WTC11 (cell line): Measurements from ENCODE around the gene FEZF1. TPM values are rescaled to one million over a fixed set of nuclear protein-coding genes. Genes with fewer than 3 reads are reported as not detected.

Experiments
- ATAC-seq: fragments of 200-7000 bp; cut with Tn5 transposase; 2 replicates; pipeline ENCODE4 v1.10.0; 2021; ENCODE audit warnings: mild to moderate bottlenecking, moderate library complexity
- CTCF ChIA-PET: fragments of 300-600 bp; sonication (Branson Sonifier 250); formaldehyde crosslinking; loops from one replicate; lab custom pipeline; 2021; ENCODE audit warnings: antibody characterized with exemption; lab: Charles Lee
- POLR2A ChIA-PET: fragments of 350-600 bp; sonication (Branson Sonifier 250); formaldehyde crosslinking; loops from one replicate; lab custom pipeline; 2021; ENCODE audit warnings: antibody characterized with exemption; lab: Charles Lee
- DNase-seq: peaks from one replicate; pipeline ENCODE4 v3.0.0; 2021; ENCODE audit warnings: low spot score
- H3K27ac Mint-ChIP-seq: 2 replicates; pipeline ENCODE4 v1.8.0; 2021; ENCODE audit warnings: mixed read lengths
- H3K27me3 Mint-ChIP-seq: 2 replicates; pipeline ENCODE4 v1.8.0; 2021; ENCODE audit warnings: low read depth, mild to moderate bottlenecking, moderate library complexity, mixed read lengths
- H3K36me3 Mint-ChIP-seq: 2 replicates; pipeline ENCODE4 v1.8.0; 2021; ENCODE audit warnings: mixed read lengths
- H3K4me1 Mint-ChIP-seq: 2 replicates; pipeline ENCODE4 v1.8.0; 2022; ENCODE audit warnings: mixed read lengths
- H3K4me3 Mint-ChIP-seq: 2 replicates; pipeline ENCODE4 v1.8.0; 2021; ENCODE audit warnings: mild to moderate bottlenecking, moderate library complexity, mixed read lengths
- H3K9me3 Mint-ChIP-seq: 2 replicates; pipeline ENCODE4 v1.8.0; 2021; ENCODE audit warnings: mixed read lengths
- CBFB ChIP-seq: sonication (generic); formaldehyde crosslinking; IDR thresholded peaks from 2 replicates; pipeline ENCODE4 v1.8.1; 2022; ENCODE audit warnings: mild to moderate bottlenecking, low read depth, missing genetic modification reagents
- CREM ChIP-seq: sonication (generic); formaldehyde crosslinking; IDR thresholded peaks from 2 replicates; pipeline ENCODE4 v1.8.1; 2022; ENCODE audit warnings: mild to moderate bottlenecking, missing genetic modification reagents, moderate library complexity
- ESRRA ChIP-seq: sonication (generic); formaldehyde crosslinking; IDR thresholded peaks from 2 replicates; pipeline ENCODE4 v1.8.1; 2022; ENCODE audit warnings: mild to moderate bottlenecking, missing genetic modification reagents, borderline replicate concordance
- FOXK1 ChIP-seq: sonication (generic); formaldehyde crosslinking; IDR thresholded peaks from 2 replicates; pipeline ENCODE4 v1.8.0; 2022; ENCODE audit warnings: mild to moderate bottlenecking, moderate library complexity, missing genetic modification reagents
- FOXP1 ChIP-seq: sonication (generic); formaldehyde crosslinking; IDR thresholded peaks from 2 replicates; pipeline ENCODE4 v1.8.0; 2022; ENCODE audit warnings: missing genetic modification reagents, mild to moderate bottlenecking, moderate library complexity, borderline replicate concordance
- GRHL2 ChIP-seq: fragments of 250-450 bp; sonication (Bioruptor Pico); IDR thresholded peaks from 2 replicates; pipeline ENCODE4 v1.8.0; 2022; ENCODE audit warnings: mild to moderate bottlenecking, moderate library complexity; ENCODE audit not compliant: insufficient replicate concordance, severe bottlenecking
- HMGA2 ChIP-seq: fragments of 250-450 bp; sonication (Bioruptor Pico); IDR thresholded peaks from 2 replicates; pipeline ENCODE4 v1.4.0; 2021; ENCODE audit warnings: mild to moderate bottlenecking, moderate library complexity
- IRF2 ChIP-seq: sonication (generic); formaldehyde crosslinking; IDR thresholded peaks from 2 replicates; pipeline ENCODE4 v1.8.0; 2022; ENCODE audit warnings: low read depth, missing genetic modification reagents, borderline replicate concordance
- JUN ChIP-seq: sonication (generic); formaldehyde crosslinking; IDR thresholded peaks from 2 replicates; pipeline ENCODE4 v1.8.0; 2023; ENCODE audit warnings: mild to moderate bottlenecking, missing genetic modification reagents
- NR1H2 ChIP-seq: sonication (generic); formaldehyde crosslinking; IDR thresholded peaks from 2 replicates; pipeline ENCODE4 v1.9.0; 2021; ENCODE audit warnings: mild to moderate bottlenecking, moderate library complexity, missing genetic modification reagents
- PRRX2 ChIP-seq: fragments of 250-450 bp; sonication (Bioruptor Pico); IDR thresholded peaks from 2 replicates; pipeline ENCODE4 v1.8.0; 2021; ENCODE audit warnings: mild to moderate bottlenecking
- RORB ChIP-seq: fragments of 250-450 bp; sonication (Bioruptor Pico); IDR thresholded peaks from 2 replicates; pipeline ENCODE4 v1.9.0; 2021; ENCODE audit warnings: mild to moderate bottlenecking
- TCF7 ChIP-seq: sonication (generic); formaldehyde crosslinking; IDR thresholded peaks from 2 replicates; pipeline ENCODE4 v1.8.0; 2022; ENCODE audit warnings: mild to moderate bottlenecking, low read depth, missing genetic modification reagents, moderate library complexity
- TEAD1 ChIP-seq: sonication (generic); formaldehyde crosslinking; IDR thresholded peaks from 2 replicates; pipeline ENCODE4 v1.8.0; 2022; ENCODE audit warnings: mild to moderate bottlenecking, missing genetic modification reagents
- total RNA-seq: library from RNA; stranded (reverse); gene quantifications from 3 replicates; pipeline ENCODE4 v1.2.3, GENCODE V29; 2021
- TF ChIP-seq, protein P1 (sequence below): sonication (generic); formaldehyde crosslinking; conservative IDR thresholded peaks from 2 replicates; pipeline ENCODE4 v1.8.1; 2023; ENCODE audit warnings: mild to moderate bottlenecking, low read depth, missing genetic modification reagents, moderate library complexity
- TF ChIP-seq, protein P2 (sequence below): sonication (generic); formaldehyde crosslinking; IDR thresholded peaks from 2 replicates; pipeline ENCODE4 v1.8.0; 2022; ENCODE audit warnings: mild to moderate bottlenecking, missing genetic modification reagents
- TF ChIP-seq, protein P3 (sequence below): fragments of 250-450 bp; sonication (Bioruptor Pico); IDR thresholded peaks from 2 replicates; pipeline ENCODE4 v1.9.0; 2021; ENCODE audit warnings: mild to moderate bottlenecking, borderline replicate concordance
- TF ChIP-seq, protein P4 (sequence below): sonication (generic); formaldehyde crosslinking; IDR thresholded peaks from 2 replicates; pipeline ENCODE4 v1.8.1; 2022; ENCODE audit warnings: low read depth, mild to moderate bottlenecking, moderate library complexity, missing genetic modification reagents, borderline replicate concordance
- TF ChIP-seq, protein P5 (sequence below): sonication (generic); formaldehyde crosslinking; IDR thresholded peaks from 2 replicates; pipeline ENCODE4 v1.8.1; 2023; ENCODE audit warnings: mild to moderate bottlenecking, missing genetic modification reagents
- TF ChIP-seq, protein P6 (sequence below): sonication (generic); formaldehyde crosslinking; IDR thresholded peaks from 2 replicates; pipeline ENCODE4 v1.8.1; 2022; ENCODE audit warnings: missing genetic modification reagents, borderline replicate concordance

FEZF1 gene
- total RNA-seq, 1 experiment from 2014 or later: 20.0 TPM

DNA sequence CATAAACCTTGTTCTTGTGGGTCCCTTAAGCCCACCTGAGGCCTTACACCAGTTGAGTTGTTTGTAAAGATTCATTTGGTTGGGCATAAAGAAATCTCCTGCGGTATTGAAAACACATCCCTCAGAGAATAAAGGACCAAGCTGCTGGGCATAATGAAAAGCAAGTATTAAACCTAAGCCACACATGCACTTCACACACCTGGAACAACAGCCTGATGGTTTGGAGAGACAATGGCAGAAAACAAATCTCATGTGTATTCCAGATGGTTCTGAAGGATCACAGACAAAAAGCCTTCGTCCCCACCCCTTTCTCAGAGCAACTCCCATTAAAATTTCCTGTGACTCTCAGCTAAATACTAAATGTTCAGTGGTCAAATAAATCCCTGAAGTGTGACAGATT lies 44.2 kb downstream of the FEZF1 start (continued):
- TF ChIP-seq, protein P1, sequence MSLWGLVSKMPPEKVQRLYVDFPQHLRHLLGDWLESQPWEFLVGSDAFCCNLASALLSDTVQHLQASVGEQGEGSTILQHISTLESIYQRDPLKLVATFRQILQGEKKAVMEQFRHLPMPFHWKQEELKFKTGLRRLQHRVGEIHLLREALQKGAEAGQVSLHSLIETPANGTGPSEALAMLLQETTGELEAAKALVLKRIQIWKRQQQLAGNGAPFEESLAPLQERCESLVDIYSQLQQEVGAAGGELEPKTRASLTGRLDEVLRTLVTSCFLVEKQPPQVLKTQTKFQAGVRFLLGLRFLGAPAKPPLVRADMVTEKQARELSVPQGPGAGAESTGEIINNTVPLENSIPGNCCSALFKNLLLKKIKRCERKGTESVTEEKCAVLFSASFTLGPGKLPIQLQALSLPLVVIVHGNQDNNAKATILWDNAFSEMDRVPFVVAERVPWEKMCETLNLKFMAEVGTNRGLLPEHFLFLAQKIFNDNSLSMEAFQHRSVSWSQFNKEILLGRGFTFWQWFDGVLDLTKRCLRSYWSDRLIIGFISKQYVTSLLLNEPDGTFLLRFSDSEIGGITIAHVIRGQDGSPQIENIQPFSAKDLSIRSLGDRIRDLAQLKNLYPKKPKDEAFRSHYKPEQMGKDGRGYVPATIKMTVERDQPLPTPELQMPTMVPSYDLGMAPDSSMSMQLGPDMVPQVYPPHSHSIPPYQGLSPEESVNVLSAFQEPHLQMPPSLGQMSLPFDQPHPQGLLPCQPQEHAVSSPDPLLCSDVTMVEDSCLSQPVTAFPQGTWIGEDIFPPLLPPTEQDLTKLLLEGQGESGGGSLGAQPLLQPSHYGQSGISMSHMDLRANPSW (CRISPR knock-in tag): no peak
- no peak for TF ChIP-seq TEAD1 (CRISPR knock-in tag)

DNA sequence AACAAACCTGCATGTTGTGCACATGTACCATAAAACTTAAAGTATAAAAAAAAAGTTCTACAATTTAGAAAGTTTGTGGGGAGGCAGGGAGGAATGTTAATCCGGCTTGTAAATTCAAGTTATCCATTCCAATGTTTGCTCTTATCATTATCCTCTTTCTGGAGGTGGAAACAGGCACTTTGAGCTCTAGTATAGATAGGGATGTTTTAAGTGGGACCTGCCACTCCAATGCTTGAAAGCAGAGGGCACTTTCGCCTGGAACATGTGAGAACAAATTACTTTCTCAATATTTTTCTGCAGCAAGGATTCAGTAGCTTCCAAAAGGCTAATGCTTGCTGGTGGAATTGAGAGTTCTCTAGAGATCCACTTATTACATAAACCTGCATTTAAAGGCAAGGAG lies 45.6 kb downstream of the FEZF1 start:
- no peak overlapping the region for H3K27ac Mint-ChIP-seq
- no peak for ATAC-seq
- no peaks in the 10 kb centered on the region for H3K9me3 Mint-ChIP-seq
- CTCF ChIA-PET: no interaction called here
- H3K4me3 Mint-ChIP-seq: no peak overlapping the region
- no peaks in the 10 kb centered on the region; the same call in 1 of the 2 replicates for H3K27me3 Mint-ChIP-seq
- DNase-seq: no peak
- POLR2A ChIA-PET: no interaction called here
- TF ChIP-seq, protein P2, sequence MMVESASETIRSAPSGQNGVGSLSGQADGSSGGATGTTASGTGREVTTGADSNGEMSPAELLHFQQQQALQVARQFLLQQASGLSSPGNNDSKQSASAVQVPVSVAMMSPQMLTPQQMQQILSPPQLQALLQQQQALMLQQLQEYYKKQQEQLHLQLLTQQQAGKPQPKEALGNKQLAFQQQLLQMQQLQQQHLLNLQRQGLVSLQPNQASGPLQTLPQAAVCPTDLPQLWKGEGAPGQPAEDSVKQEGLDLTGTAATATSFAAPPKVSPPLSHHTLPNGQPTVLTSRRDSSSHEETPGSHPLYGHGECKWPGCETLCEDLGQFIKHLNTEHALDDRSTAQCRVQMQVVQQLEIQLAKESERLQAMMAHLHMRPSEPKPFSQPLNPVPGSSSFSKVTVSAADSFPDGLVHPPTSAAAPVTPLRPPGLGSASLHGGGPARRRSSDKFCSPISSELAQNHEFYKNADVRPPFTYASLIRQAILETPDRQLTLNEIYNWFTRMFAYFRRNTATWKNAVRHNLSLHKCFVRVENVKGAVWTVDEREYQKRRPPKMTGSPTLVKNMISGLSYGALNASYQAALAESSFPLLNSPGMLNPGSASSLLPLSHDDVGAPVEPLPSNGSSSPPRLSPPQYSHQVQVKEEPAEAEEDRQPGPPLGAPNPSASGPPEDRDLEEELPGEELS (CRISPR knock-in tag): no peak
- no peak for TF ChIP-seq JUN (CRISPR knock-in tag)
- no peak for TF ChIP-seq CBFB
- TF ChIP-seq FOXK1 (CRISPR knock-in tag): no peak
- no peak for TF ChIP-seq FOXP1
- TF ChIP-seq, protein P3, sequence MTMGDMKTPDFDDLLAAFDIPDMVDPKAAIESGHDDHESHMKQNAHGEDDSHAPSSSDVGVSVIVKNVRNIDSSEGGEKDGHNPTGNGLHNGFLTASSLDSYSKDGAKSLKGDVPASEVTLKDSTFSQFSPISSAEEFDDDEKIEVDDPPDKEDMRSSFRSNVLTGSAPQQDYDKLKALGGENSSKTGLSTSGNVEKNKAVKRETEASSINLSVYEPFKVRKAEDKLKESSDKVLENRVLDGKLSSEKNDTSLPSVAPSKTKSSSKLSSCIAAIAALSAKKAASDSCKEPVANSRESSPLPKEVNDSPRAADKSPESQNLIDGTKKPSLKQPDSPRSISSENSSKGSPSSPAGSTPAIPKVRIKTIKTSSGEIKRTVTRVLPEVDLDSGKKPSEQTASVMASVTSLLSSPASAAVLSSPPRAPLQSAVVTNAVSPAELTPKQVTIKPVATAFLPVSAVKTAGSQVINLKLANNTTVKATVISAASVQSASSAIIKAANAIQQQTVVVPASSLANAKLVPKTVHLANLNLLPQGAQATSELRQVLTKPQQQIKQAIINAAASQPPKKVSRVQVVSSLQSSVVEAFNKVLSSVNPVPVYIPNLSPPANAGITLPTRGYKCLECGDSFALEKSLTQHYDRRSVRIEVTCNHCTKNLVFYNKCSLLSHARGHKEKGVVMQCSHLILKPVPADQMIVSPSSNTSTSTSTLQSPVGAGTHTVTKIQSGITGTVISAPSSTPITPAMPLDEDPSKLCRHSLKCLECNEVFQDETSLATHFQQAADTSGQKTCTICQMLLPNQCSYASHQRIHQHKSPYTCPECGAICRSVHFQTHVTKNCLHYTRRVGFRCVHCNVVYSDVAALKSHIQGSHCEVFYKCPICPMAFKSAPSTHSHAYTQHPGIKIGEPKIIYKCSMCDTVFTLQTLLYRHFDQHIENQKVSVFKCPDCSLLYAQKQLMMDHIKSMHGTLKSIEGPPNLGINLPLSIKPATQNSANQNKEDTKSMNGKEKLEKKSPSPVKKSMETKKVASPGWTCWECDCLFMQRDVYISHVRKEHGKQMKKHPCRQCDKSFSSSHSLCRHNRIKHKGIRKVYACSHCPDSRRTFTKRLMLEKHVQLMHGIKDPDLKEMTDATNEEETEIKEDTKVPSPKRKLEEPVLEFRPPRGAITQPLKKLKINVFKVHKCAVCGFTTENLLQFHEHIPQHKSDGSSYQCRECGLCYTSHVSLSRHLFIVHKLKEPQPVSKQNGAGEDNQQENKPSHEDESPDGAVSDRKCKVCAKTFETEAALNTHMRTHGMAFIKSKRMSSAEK (CRISPR knock-in tag): no peak
- TF ChIP-seq, protein P4, sequence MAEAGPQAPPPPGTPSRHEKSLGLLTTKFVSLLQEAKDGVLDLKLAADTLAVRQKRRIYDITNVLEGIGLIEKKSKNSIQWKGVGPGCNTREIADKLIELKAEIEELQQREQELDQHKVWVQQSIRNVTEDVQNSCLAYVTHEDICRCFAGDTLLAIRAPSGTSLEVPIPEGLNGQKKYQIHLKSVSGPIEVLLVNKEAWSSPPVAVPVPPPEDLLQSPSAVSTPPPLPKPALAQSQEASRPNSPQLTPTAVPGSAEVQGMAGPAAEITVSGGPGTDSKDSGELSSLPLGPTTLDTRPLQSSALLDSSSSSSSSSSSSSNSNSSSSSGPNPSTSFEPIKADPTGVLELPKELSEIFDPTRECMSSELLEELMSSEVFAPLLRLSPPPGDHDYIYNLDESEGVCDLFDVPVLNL (CRISPR knock-in tag): no peak
- TF ChIP-seq RORB (CRISPR knock-in tag): no peak
- no peak for TF ChIP-seq CREM (CRISPR knock-in tag)
- no peak for TF ChIP-seq NR1H2 (CRISPR knock-in tag)
- no peak for TF ChIP-seq TCF7
- TF ChIP-seq, protein P5, sequence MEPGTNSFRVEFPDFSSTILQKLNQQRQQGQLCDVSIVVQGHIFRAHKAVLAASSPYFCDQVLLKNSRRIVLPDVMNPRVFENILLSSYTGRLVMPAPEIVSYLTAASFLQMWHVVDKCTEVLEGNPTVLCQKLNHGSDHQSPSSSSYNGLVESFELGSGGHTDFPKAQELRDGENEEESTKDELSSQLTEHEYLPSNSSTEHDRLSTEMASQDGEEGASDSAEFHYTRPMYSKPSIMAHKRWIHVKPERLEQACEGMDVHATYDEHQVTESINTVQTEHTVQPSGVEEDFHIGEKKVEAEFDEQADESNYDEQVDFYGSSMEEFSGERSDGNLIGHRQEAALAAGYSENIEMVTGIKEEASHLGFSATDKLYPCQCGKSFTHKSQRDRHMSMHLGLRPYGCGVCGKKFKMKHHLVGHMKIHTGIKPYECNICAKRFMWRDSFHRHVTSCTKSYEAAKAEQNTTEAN (CRISPR knock-in tag): no peak
- TF ChIP-seq ESRRA (CRISPR knock-in tag): no peak
- TF ChIP-seq HMGA2: no peak
- TF ChIP-seq, protein P6, sequence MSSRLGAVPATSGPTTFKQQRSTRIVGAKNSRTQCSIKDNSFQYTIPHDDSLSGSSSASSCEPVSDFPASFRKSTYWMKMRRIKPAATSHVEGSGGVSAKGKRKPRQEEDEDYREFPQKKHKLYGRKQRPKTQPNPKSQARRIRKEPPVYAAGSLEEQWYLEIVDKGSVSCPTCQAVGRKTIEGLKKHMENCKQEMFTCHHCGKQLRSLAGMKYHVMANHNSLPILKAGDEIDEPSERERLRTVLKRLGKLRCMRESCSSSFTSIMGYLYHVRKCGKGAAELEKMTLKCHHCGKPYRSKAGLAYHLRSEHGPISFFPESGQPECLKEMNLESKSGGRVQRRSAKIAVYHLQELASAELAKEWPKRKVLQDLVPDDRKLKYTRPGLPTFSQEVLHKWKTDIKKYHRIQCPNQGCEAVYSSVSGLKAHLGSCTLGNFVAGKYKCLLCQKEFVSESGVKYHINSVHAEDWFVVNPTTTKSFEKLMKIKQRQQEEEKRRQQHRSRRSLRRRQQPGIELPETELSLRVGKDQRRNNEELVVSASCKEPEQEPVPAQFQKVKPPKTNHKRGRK (CRISPR knock-in tag): no peak
- TF ChIP-seq GRHL2 (CRISPR knock-in tag): no peak
- TF ChIP-seq PRRX2 (CRISPR knock-in tag): no peak
- TF ChIP-seq IRF2: no peak
- no peaks in the 10 kb centered on the region for H3K36me3 Mint-ChIP-seq
- peaks cover 54% of the 10 kb centered on the region for H3K4me1 Mint-ChIP-seq
